PC-9 (cell line): Measurements from ENCODE around the gene ATP12A. TPM values are rescaled to one million over a fixed set of nuclear protein-coding genes. Genes with fewer than 3 reads are reported as not detected.

Experiments used
- BruUV-seq: library from RNA; stranded (reverse); fragments of 400-500 nt; replicated peaks from 2 replicates; lab custom pipeline; 2021; lab: Mats Ljungman, UMichigan
- CTCF ChIA-PET: fragments of 300-600 bp; sonication (Branson Sonifier 250); formaldehyde crosslinking; loops from one replicate; lab custom pipeline; 2022; ENCODE audit warnings: antibody characterized with exemption; lab: Charles Lee
- POLR2A ChIA-PET: fragments of 300-600 bp; sonication (Branson Sonifier 250); formaldehyde crosslinking; loops from one replicate; lab custom pipeline; 2022; ENCODE audit warnings: antibody characterized with exemption; ENCODE audit not compliant: unreplicated experiment; lab: Charles Lee
- DNase-seq, 2 experiments: peaks; one replicate each; pipeline versions ENCODE4 v3.0.0 to v3.0.0-alpha.2; 2015 to 2022; ENCODE audit warnings: mixed read lengths in 1 of 2
- H2AFZ ChIP-seq: fragments of 200-600 bp; sonication (generic); 2 replicates; pipeline ENCODE4 v1.8.1; 2017; ENCODE audit warnings: antibody characterized with exemption
- H3F3A ChIP-seq: fragments of 200-600 bp; sonication (generic); 2 replicates; pipeline ENCODE4 v1.8.1; 2017; ENCODE audit warnings: antibody characterized with exemption, mild to moderate bottlenecking, low read depth; ENCODE audit not compliant: insufficient read depth
- H3K27ac ChIP-seq: fragments of 200-600 bp; sonication (generic); 2 replicates; pipeline ENCODE4 v1.6.1; 2016; ENCODE audit warnings: mixed run types
- H3K27me3 ChIP-seq: fragments of 200-600 bp; sonication (generic); 2 replicates; pipeline ENCODE4 v1.6.1; 2016; ENCODE audit warnings: low read depth, mixed run types; ENCODE audit not compliant: insufficient read depth
- H3K36me3 ChIP-seq: fragments of 200-600 bp; sonication (generic); 2 replicates; pipeline ENCODE4 v1.6.1; 2016; ENCODE audit warnings: low read depth, mixed run types
- H3K4me1 ChIP-seq: fragments of 200-600 bp; sonication (generic); replicated peaks from 2 replicates; pipeline ENCODE4 v1.6.1; 2016; ENCODE audit warnings: mixed run types; ENCODE audit not compliant: insufficient read depth
- H3K4me2 ChIP-seq: fragments of 200-600 bp; sonication (generic); 2 replicates; pipeline ENCODE4 v1.6.1; 2017; ENCODE audit warnings: mixed run types
- H3K4me3 ChIP-seq: fragments of 200-600 bp; sonication (generic); 2 replicates; pipeline ENCODE4 v1.6.1; 2016; ENCODE audit warnings: mixed run types
- H3K79me2 ChIP-seq: fragments of 200-600 bp; sonication (generic); 2 replicates; pipeline ENCODE4 v1.6.1; 2017; ENCODE audit warnings: low read depth, mixed run types
- H3K9me2 ChIP-seq: fragments of 200-600 bp; sonication (generic); 2 replicates; pipeline ENCODE4 v1.8.1; 2017; ENCODE audit warnings: mild to moderate bottlenecking; ENCODE audit not compliant: insufficient read depth
- H3K9me3 ChIP-seq: fragments of 200-600 bp; sonication (generic); 2 replicates; pipeline ENCODE4 v1.8.1; 2016; ENCODE audit warnings: low read depth; ENCODE audit not compliant: insufficient read depth
- H4K20me1 ChIP-seq: fragments of 200-600 bp; sonication (generic); 2 replicates; pipeline ENCODE4 v1.8.1; 2017; ENCODE audit not compliant: insufficient read depth
- CTCF ChIP-seq: fragments of 200-600 bp; sonication (generic); conservative IDR thresholded peaks from 2 replicates; pipeline ENCODE4 v1.6.1; 2017; ENCODE audit warnings: mixed run types, antibody characterized with exemption, mild to moderate bottlenecking, moderate library complexity
- EZH2 ChIP-seq: fragments of 200-600 bp; sonication (generic); IDR thresholded peaks from 2 replicates; pipeline ENCODE4 v1.8.0; 2017; ENCODE audit warnings: antibody characterized with exemption, low read depth
- intact Hi-C: fragments of 100-400 bp; cut with micrococcal nuclease; formaldehyde crosslinking; loops from one replicate; pipeline ENCODE4 v1.10.0; 2022; ENCODE audit not compliant: unreplicated experiment
- total RNA-seq: library from RNA; stranded (reverse); gene quantifications from 2 replicates; pipeline ENCODE4 v1.2.3, GENCODE V29; 2021

ATP12A gene
- total RNA-seq, 1 experiment from 2014 or later: 0.09 TPM

- ChIA-PET CTCF (no interaction called here), POLR2A (no interaction called here)
- no peak for DNase-seq
- H3K27me3 ChIP-seq: no peaks in the 10 kb centered on the region
- intact Hi-C loops: no loop called here
- no peak overlapping the region for H3K27ac ChIP-seq
- no peaks in the 10 kb centered on the region for H3K36me3 ChIP-seq
- no peaks in the 10 kb centered on the region for H3K9me3 ChIP-seq
- no peak overlapping the region for H3K4me2 ChIP-seq
- H3K79me2 ChIP-seq: no peaks in the 10 kb centered on the region
- BruUV-seq: no TSS peak
- no peaks in the 10 kb centered on the region for H4K20me1 ChIP-seq
- H2AFZ ChIP-seq: no peak overlapping the region
- H3K9me2 ChIP-seq: no peaks in the 10 kb centered on the region
- H3F3A ChIP-seq: no peaks in the 10 kb centered on the region
- no peak overlapping the region for H3K4me3 ChIP-seq
- no peaks in the 10 kb centered on the region for H3K4me1 ChIP-seq
- TF ChIP-seq EZH2 (no peak), CTCF (no peak)
Observed at GRCh38 chr13:24709186-24709913, 29.1 kb downstream of the ATP12A start.

- Histone ChIP-seq H3K27ac (no peak overlapping the region), H3K9me3 (no peaks in the 10 kb centered on the region), H3K4me2 (no peak overlapping the region), H3K9me2 (no peaks in the 10 kb centered on the region), H3K36me3 (no peaks in the 10 kb centered on the region), H3K27me3 (no peaks in the 10 kb centered on the region), H3K79me2 (no peaks in the 10 kb centered on the region), H3F3A (no peaks in the 10 kb centered on the region), H2AFZ (no peak overlapping the region), H3K4me3 (no peak overlapping the region), H4K20me1 (no peaks in the 10 kb centered on the region), H3K4me1 (no peaks in the 10 kb centered on the region)
- intact Hi-C loops: no loop called here
- ChIA-PET CTCF (no interaction called here), POLR2A (no interaction called here)
- BruUV-seq: no TSS peak
- DNase-seq: no peak
- TF ChIP-seq EZH2: no peak
- TF ChIP-seq CTCF: no peak
Observed at GRCh38 chr13:24713022-24713421, 32.8 kb downstream of the ATP12A start.

- Histone ChIP-seq H3K4me3 (no peak overlapping the region), H3K36me3 (no peaks in the 10 kb centered on the region), H2AFZ (no peak overlapping the region), H3K4me1 (no peaks in the 10 kb centered on the region), H3K9me2 (no peaks in the 10 kb centered on the region), H3K4me2 (no peak overlapping the region), H3K79me2 (no peaks in the 10 kb centered on the region), H3K27ac (no peak overlapping the region), H3F3A (no peaks in the 10 kb centered on the region), H4K20me1 (no peaks in the 10 kb centered on the region), H3K9me3 (no peaks in the 10 kb centered on the region), H3K27me3 (peaks cover 14% of the 10 kb centered on the region; the same call in 1 of the 2 replicates)
- intact Hi-C loops: no loop called here
- TF ChIP-seq CTCF (no peak), EZH2 (no peak)
- CTCF ChIA-PET: no interaction called here
- BruUV-seq: no TSS peak
- DNase-seq: no peak
- POLR2A ChIA-PET: no interaction called here
Observed at GRCh38 chr13:24716011-24716410, 35.8 kb downstream of the ATP12A start.
